ENCODE results near the gene CPA1.

CPA1 gene

GRCh38 chr7:130350945-130351790 is 29.1 kb upstream of the CPA1 start:
- H3K27ac ChIP-seq (replicated peaks): no peak overlapping the region
- H3K27me3 ChIP-seq (ENCODE audit: insufficient read depth, poor library complexity, severe bottlenecking): no peaks in the 10 kb centered on the region
- DNase-seq (ENCODE audit: low read depth in 1 of 2, low spot score in 1 of 2): no peak
- no peak for TF ChIP-seq SPI1 (IDR thresholded peaks at IDR 0.05; ENCODE audit: borderline replicate concordance, low read depth)
- TF ChIP-seq GABPA (IDR thresholded peaks at IDR 0.05; ENCODE audit: low read depth): no peak
- TF ChIP-seq CTCF (IDR thresholded peaks at IDR 0.05; ENCODE audit: insufficient read depth, low read length): no peak
- TF ChIP-seq POLR2AphosphoS5 (IDR thresholded peaks at IDR 0.05; ENCODE audit: low read depth): no peak
- TF ChIP-seq REST (IDR thresholded peaks at IDR 0.05; ENCODE audit: insufficient replicate concordance, low read depth): no peak
- no peak overlapping the region for H3K4me3 ChIP-seq (replicated peaks; ENCODE audit: insufficient read depth, low read length)

GRCh38 chr7:130351791-130352090 is 28.6 kb upstream of the CPA1 start:
- H3K4me3 ChIP-seq (replicated peaks; ENCODE audit: insufficient read depth, low read length): no peak overlapping the region
- H3K27ac ChIP-seq (replicated peaks): no peak overlapping the region
- no peaks in the 10 kb centered on the region for H3K27me3 ChIP-seq (ENCODE audit: insufficient read depth, poor library complexity, severe bottlenecking)
- TF ChIP-seq CTCF (IDR thresholded peaks at IDR 0.05; ENCODE audit: insufficient read depth, low read length) (no peak), SPI1 (IDR thresholded peaks at IDR 0.05; ENCODE audit: borderline replicate concordance, low read depth) (no peak), REST (IDR thresholded peaks at IDR 0.05; ENCODE audit: insufficient replicate concordance, low read depth) (no peak), POLR2AphosphoS5 (IDR thresholded peaks at IDR 0.05; ENCODE audit: low read depth) (no peak), GABPA (IDR thresholded peaks at IDR 0.05; ENCODE audit: low read depth) (no peak)
- no peak for DNase-seq (ENCODE audit: low read depth in 1 of 2, low spot score in 1 of 2)

GRCh38 chr7:130352194-130353074 is 27.9 kb upstream of the CPA1 start:
- no peak overlapping the region for H3K4me3 ChIP-seq (replicated peaks; ENCODE audit: insufficient read depth, low read length)
- TF ChIP-seq SPI1 (IDR thresholded peaks at IDR 0.05; ENCODE audit: borderline replicate concordance, low read depth) (no peak), REST (IDR thresholded peaks at IDR 0.05; ENCODE audit: insufficient replicate concordance, low read depth) (no peak), POLR2AphosphoS5 (IDR thresholded peaks at IDR 0.05; ENCODE audit: low read depth) (no peak), GABPA (IDR thresholded peaks at IDR 0.05; ENCODE audit: low read depth) (no peak), CTCF (IDR thresholded peaks at IDR 0.05; ENCODE audit: insufficient read depth, low read length) (no peak)

More at GRCh38 chr7:130352194-130353074, 27.9 kb upstream of the CPA1 start:
- Histone ChIP-seq H3K27me3 (ENCODE audit: insufficient read depth, poor library complexity, severe bottlenecking) (no peaks in the 10 kb centered on the region), H3K27ac (replicated peaks) (no peak overlapping the region)
- no peak for DNase-seq (ENCODE audit: low read depth in 1 of 2, low spot score in 1 of 2)

All from HL-60 (cell line).